ENCODE data around the gene HIF1AN.
"Not testable (repeated sequence)": the region's sequence is repeated elsewhere in the genome, so short reads cannot be mapped to it uniquely, and the experiment has no call there.

The HIF1AN gene

GRCh38 chr10:100569687-100570481 is 34.1 kb downstream of the HIF1AN start:
- H3K4me3 Mint-ChIP-seq: no peak overlapping the region
- H3K4me1 Mint-ChIP-seq: no peaks in the 10 kb centered on the region
- no peaks in the 10 kb centered on the region for H3K36me3 Mint-ChIP-seq
- peaks cover 29% of the 10 kb centered on the region for H3K27me3 Mint-ChIP-seq
- no peak overlapping the region for H3K27ac Mint-ChIP-seq
- no peaks in the 10 kb centered on the region for H3K9me3 Mint-ChIP-seq

- Mint-ChIP-seq H3K4me3 (no peak overlapping the region), H3K4me1 (no peaks in the 10 kb centered on the region), H3K27me3 (peaks cover 25% of the 10 kb centered on the region), H3K9me3 (no peaks in the 10 kb centered on the region), H3K27ac (no peak overlapping the region), H3K36me3 (no peaks in the 10 kb centered on the region)
Measured at GRCh38 chr10:100570506-100570905, 34.8 kb downstream of the HIF1AN start.

GRCh38 chr10:100571084-100571856 is 35.5 kb downstream of the HIF1AN start:
- H3K4me3 Mint-ChIP-seq: no peak overlapping the region
- no peaks in the 10 kb centered on the region for H3K4me1 Mint-ChIP-seq
- H3K9me3 Mint-ChIP-seq: no peaks in the 10 kb centered on the region
- no peak overlapping the region for H3K27ac Mint-ChIP-seq
- H3K27me3 Mint-ChIP-seq: peaks cover 22% of the 10 kb centered on the region
- no peaks in the 10 kb centered on the region for H3K36me3 Mint-ChIP-seq

- H3K36me3 Mint-ChIP-seq, H3K4me3 Mint-ChIP-seq, H3K27ac Mint-ChIP-seq, H3K4me1 Mint-ChIP-seq, H3K9me3 Mint-ChIP-seq: not testable (repeated sequence)
- H3K27me3 Mint-ChIP-seq: peaks cover 17% of the 10 kb centered on the region
Measured at GRCh38 chr10:100575146-100575545, 39.4 kb downstream of the HIF1AN start.

- Mint-ChIP-seq H3K4me1 (no peaks in the 10 kb centered on the region), H3K9me3 (no peaks in the 10 kb centered on the region)
Measured at GRCh38 chr10:100575585-100576281, 40.0 kb downstream of the HIF1AN start.

GRCh38 chr10:100576282-100576635 is 40.5 kb downstream of the HIF1AN start:
- Mint-ChIP-seq H3K4me3 (no peak overlapping the region), H3K4me1 (no peaks in the 10 kb centered on the region), H3K9me3 (no peaks in the 10 kb centered on the region), H3K36me3 (no peaks in the 10 kb centered on the region), H3K27ac (no peak overlapping the region), H3K27me3 (peaks cover 17% of the 10 kb centered on the region)

More at GRCh38 chr10:100575585-100576281, 40.0 kb downstream of the HIF1AN start:
- no peak overlapping the region for H3K4me3 Mint-ChIP-seq
- H3K27me3 Mint-ChIP-seq: peaks cover 17% of the 10 kb centered on the region
- no peak overlapping the region for H3K27ac Mint-ChIP-seq
- no peaks in the 10 kb centered on the region for H3K36me3 Mint-ChIP-seq

GRCh38 chr10:100579261-100580090 is 43.7 kb downstream of the HIF1AN start:
- H3K27ac Mint-ChIP-seq: no peak overlapping the region
- no peaks in the 10 kb centered on the region for H3K9me3 Mint-ChIP-seq
- H3K27me3 Mint-ChIP-seq: peaks cover 13% of the 10 kb centered on the region
- H3K36me3 Mint-ChIP-seq: no peaks in the 10 kb centered on the region
- H3K4me3 Mint-ChIP-seq: no peak overlapping the region
- no peaks in the 10 kb centered on the region for H3K4me1 Mint-ChIP-seq

- no peak overlapping the region for H3K4me3 Mint-ChIP-seq
- peaks cover 54% of the 10 kb centered on the region for H3K27me3 Mint-ChIP-seq
- peaks cover 4% of the 10 kb centered on the region for H3K36me3 Mint-ChIP-seq
- no peak overlapping the region for H3K27ac Mint-ChIP-seq
- H3K4me1 Mint-ChIP-seq: no peaks in the 10 kb centered on the region
- H3K9me3 Mint-ChIP-seq: peaks cover 9% of the 10 kb centered on the region
Measured at GRCh38 chr10:100586959-100587358, 51.2 kb downstream of the HIF1AN start.

GRCh38 chr10:100598166-100598565 is 62.4 kb downstream of the HIF1AN start:
- Mint-ChIP-seq H3K9me3 (no peaks in the 10 kb centered on the region), H3K4me3 (no peak overlapping the region), H3K4me1 (no peaks in the 10 kb centered on the region), H3K27ac (no peak overlapping the region), H3K36me3 (no peaks in the 10 kb centered on the region), H3K27me3 (peaks cover 15% of the 10 kb centered on the region)

- Mint-ChIP-seq H3K27me3 (peaks cover 19% of the 10 kb centered on the region), H3K4me1 (no peaks in the 10 kb centered on the region), H3K9me3 (peaks cover 3% of the 10 kb centered on the region), H3K36me3 (peaks cover under 1% of the 10 kb centered on the region), H3K27ac (no peak overlapping the region), H3K4me3 (no peak overlapping the region)
Measured at GRCh38 chr10:100600218-100600617, 64.5 kb downstream of the HIF1AN start.

GRCh38 chr10:100607439-100607838 is 71.7 kb downstream of the HIF1AN start:
- peaks cover 28% of the 10 kb centered on the region for H3K27me3 Mint-ChIP-seq
- H3K9me3 Mint-ChIP-seq: peaks cover 9% of the 10 kb centered on the region
- no peaks in the 10 kb centered on the region for H3K4me1 Mint-ChIP-seq
- no peak overlapping the region for H3K27ac Mint-ChIP-seq
- no peak overlapping the region for H3K4me3 Mint-ChIP-seq
- H3K36me3 Mint-ChIP-seq: peaks cover 2% of the 10 kb centered on the region

Measured in activated naive CD4-positive, alpha-beta T cell treated with anti-CD3 and anti-CD28 coated beads, Interleukin-2, amount 50 U/mL, for 24 hours (primary cell).